LNCaP clone FGC (cell line): Measurements from ENCODE around the gene LIPC.

Source experiments
- DNase-seq: peaks from one replicate; pipeline ENCODE4 v3.0.0-alpha.2; 2011; ENCODE audit warnings: low read depth
- H3K4me3 ChIP-seq: 2 replicates; pipeline ENCODE4 v1.5.1; 2011; ENCODE audit warnings: mild to moderate bottlenecking, low read depth, low read length, control low read depth
- CTCF ChIP-seq: IDR thresholded peaks from 2 replicates; pipeline ENCODE4 v1.5.1; 2012; ENCODE audit warnings: mild to moderate bottlenecking; ENCODE audit not compliant: control insufficient read depth, insufficient read depth; ENCODE audit errors: extremely low read depth

LIPC gene

DNA sequence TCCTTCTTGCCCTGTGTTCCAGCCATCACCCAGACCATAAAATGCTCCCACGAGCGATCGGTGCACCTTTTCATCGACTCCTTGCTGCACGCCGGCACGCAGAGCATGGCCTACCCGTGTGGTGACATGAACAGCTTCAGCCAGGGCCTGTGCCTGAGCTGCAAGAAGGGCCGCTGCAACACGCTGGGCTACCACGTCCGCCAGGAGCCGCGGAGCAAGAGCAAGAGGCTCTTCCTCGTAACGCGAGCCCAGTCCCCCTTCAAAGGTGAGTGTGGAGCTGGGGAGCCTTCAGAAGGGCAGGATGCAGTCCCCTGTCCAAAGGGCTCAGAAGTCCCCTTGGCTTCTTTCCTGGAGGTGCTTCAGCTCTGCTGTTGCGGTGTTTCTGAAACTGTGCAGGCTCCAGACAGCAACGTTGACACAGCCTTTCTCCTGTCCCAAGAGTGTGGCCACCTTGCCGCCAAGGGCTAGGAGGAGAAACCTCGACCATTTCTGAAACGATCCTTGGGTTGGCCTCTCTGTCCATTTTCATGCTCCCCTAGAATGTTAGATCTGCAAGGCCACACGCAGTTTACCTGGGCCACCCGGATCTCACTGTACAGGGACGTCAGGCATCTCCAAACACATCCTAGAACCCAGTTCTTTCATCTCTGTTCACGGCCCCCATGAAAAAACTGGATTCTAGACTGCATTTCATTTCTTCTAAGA is 116.7 kb downstream of the LIPC start:
- no peak for TF ChIP-seq CTCF
- no peak for DNase-seq
- no peak overlapping the region for H3K4me3 ChIP-seq

DNA sequence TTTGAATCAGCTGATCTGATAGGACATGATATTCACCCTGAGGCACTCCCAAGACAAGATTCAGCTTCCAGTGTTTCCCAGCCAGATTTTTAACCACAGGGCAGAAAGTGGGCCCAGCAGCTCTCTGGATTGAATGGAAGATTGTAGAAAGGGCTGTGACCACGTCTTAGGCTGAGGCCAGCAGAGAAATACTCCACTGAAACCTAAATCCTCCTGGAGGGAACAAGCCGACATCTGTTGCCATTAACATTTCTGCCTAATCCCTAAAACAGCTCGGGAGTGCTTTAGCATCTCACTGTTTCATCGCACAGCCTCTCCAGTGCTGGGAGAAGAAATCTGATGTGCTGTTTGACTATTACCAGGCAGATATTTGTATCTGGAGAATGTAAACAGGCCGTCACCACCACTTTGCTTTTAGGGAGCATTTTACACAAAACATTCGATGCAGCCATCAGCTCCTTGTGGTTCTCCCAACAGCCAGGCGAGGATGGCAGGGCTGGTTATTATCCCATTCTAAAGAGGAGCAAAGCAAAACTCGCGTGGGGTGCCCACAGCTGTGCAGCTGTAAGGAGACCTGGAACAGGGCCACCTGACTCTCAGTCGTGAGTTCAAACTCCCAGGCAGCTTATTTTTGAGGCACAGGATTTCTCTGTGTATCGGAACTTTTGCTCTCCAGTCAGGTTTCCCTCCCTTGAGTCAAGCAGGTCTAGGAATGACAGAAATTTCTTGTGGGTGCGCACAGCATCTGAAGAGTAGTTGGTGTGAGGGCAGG is 117.4 kb downstream of the LIPC start:
- no peak for TF ChIP-seq CTCF
- DNase-seq, result no peak
- no peak overlapping the region for H3K4me3 ChIP-seq

DNA sequence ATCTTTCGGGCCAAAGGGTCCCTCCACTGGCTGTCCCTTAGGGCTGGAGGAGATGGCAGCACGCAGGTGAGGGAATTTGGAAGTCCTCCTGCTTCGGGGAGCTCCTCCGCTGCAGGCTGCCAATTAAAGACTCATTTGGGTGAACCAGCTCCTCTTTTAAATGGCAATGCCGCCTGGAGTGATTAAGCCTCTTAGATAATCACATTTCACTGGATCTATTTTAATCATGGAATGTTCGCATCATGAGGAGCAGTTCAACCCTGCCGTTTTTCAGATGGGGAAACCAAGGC is 117.9 kb downstream of the LIPC start:
- DNase-seq, result no peak
- no peak for TF ChIP-seq CTCF
- H3K4me3 ChIP-seq, result no peak overlapping the region

DNA sequence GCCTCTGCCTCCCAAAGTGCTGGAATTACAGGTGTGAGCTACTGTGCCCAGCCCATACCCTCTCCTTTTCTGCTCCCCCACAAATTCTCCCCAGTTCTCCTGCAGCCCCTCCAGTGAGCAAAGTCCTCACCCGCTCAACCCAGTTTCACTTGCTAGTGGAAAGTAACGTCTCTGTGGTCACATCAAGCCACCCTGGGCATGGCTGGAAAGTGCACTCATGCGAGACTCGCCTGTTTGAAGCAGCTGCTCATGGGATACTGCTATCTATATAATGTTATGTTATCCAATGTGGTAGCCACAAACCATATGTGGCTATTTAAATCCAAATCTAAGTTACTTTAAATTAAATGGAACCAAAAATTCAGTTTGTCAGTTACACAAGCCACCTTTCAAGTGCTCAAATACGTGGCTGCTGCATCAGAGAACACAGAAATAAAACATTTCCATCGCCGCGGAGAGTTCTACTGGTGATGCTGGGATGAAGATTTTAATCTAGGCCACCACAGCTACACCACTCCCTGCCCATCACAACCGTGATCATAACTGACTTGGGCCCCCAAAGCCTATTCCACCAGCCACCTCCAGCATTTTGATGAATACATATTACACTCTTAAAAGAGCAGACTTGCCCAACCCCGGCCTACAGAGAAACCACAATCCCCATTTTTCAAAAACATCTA is 119.4 kb downstream of the LIPC start:
- no peak for TF ChIP-seq CTCF
- no peak for DNase-seq

DNA sequence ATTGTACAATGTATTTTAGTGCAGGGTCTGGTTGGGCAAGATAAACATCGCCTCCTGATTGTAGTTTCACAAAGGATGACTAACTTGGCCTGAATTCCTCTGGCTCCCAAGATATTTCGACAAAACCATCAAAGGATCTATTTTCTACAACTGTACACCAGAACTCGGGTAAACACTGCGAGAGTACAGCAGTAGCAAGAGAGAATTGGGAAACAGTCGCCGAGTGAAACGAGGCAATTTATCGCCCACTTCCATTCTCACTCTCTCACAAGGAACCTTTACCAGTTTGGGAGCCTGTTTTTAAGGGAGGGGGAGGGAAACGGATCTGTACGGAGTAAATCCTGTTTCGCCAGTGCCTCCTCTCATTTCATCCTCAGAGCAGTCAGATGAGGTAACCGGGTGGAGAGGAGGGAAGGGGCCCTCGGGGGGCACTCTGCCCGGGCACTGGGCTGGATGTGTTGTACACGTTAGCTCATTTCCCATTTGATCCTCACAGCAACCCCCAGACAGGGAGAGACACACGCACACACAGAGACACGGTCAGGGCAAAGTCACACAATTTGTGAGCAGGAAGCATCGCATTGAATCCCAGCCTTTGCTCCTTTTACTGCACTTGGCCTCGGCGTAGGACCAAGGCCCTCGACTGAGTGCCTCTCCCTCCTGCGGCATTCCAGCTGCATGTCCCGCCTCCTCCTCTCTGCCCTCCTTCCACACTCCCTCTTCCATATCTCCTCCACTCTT is 120.1 kb downstream of the LIPC start:
- no peak for TF ChIP-seq CTCF
- no peak for DNase-seq

More for the DNA sequence above, 119.4 kb downstream of the LIPC start:
- no peak overlapping the region for H3K4me3 ChIP-seq

GRCh38 chr15:58552505-58553364 is 120.9 kb downstream of the LIPC start:
- TF ChIP-seq CTCF, result no peak
- no peak for DNase-seq
- no peak overlapping the region for H3K4me3 ChIP-seq

More for the DNA sequence above, 120.1 kb downstream of the LIPC start:
- no peak overlapping the region for H3K4me3 ChIP-seq
